Fibroblast of lung (primary cell): ENCODE results near the gene ATP10A. TPM values are rescaled to one million over a fixed set of nuclear protein-coding genes. Genes with fewer than 3 reads are reported as not detected.

Experiments used
- DNase-seq, 2 donors: peaks; one replicate each; pipeline versions ENCODE4 v3.0.0 to v3.0.0-alpha.2; 2010; ENCODE audit warnings: low read depth in 2 of 2
- H2AFZ ChIP-seq: 2 replicates; pipeline ENCODE4 v1.5.1; 2012; ENCODE audit warnings: low read length, control low read depth, inconsistent platforms
- H3K27ac ChIP-seq: 2 replicates; pipeline ENCODE4 v1.5.1; 2011; ENCODE audit warnings: low read length, control low read depth; ENCODE audit not compliant: insufficient read depth
- H3K27me3 ChIP-seq: 2 replicates; pipeline ENCODE4 v1.5.1; 2011; ENCODE audit warnings: mild to moderate bottlenecking, low read length; ENCODE audit not compliant: control insufficient read depth, insufficient read depth
- H3K36me3 ChIP-seq: 2 replicates; pipeline ENCODE4 v1.5.1; 2011; ENCODE audit warnings: low read length; ENCODE audit not compliant: control insufficient read depth, insufficient read depth
- H3K4me1 ChIP-seq: 2 replicates; pipeline ENCODE4 v1.5.1; 2011; ENCODE audit warnings: low read length; ENCODE audit not compliant: control insufficient read depth, insufficient read depth; ENCODE audit errors: extremely low read depth
- H3K4me2 ChIP-seq: 2 replicates; pipeline ENCODE4 v1.5.1; 2011; ENCODE audit warnings: low read length, control low read depth; ENCODE audit not compliant: insufficient read depth; ENCODE audit errors: extremely low read depth
- H3K4me3 ChIP-seq, 4 experiments: fragments of 200-600 bp in 1 of 4; sonication (generic) in 1 of 4; replicated peaks in 1 of 4; 2 replicates each; pipeline ENCODE4 v1.5.1; 2011 to 2016; ENCODE audit warnings: low read length in 4 of 4, low read depth in 3 of 4, mild to moderate bottlenecking in 3 of 4, control low read depth in 2 of 4, inconsistent platforms in 1 of 4, mixed read lengths in 1 of 4; ENCODE audit not compliant: insufficient read depth in 1 of 4; ENCODE audit errors: control extremely low read depth in 1 of 4
- H3K79me2 ChIP-seq: 2 replicates; pipeline ENCODE4 v1.5.1; 2012; ENCODE audit warnings: mild to moderate bottlenecking, low read length, inconsistent platforms; ENCODE audit not compliant: control insufficient read depth, insufficient read depth
- H3K9ac ChIP-seq: 2 replicates; pipeline ENCODE4 v1.5.1; 2011; ENCODE audit warnings: mild to moderate bottlenecking, low read length, control low read depth; ENCODE audit not compliant: insufficient read depth
- H3K9me3 ChIP-seq: 2 replicates; pipeline ENCODE4 v1.5.1; 2012; ENCODE audit warnings: low read depth, low read length; ENCODE audit not compliant: control insufficient read depth, insufficient read depth
- H4K20me1 ChIP-seq: 2 replicates; pipeline ENCODE4 v1.5.1; 2011; ENCODE audit warnings: low read length; ENCODE audit not compliant: control insufficient read depth, insufficient read depth; ENCODE audit errors: extremely low read depth
- CTCF ChIP-seq, 2 donors: IDR thresholded peaks in 1 of 2; conservative IDR thresholded peaks in 1 of 2; 1 replicate in 1 of 2; 2 replicates in 1 of 2; pipeline ENCODE4 v1.5.1; 2011 to 2012; ENCODE audit warnings: low read length in 2 of 2, control low read depth in 1 of 2, inconsistent platforms in 1 of 2, low read depth in 1 of 2, mild to moderate bottlenecking in 1 of 2
- EZH2 ChIP-seq: IDR thresholded peaks from 2 replicates; pipeline ENCODE4 v1.5.1; 2012; ENCODE audit warnings: low read length, control low read depth, mild to moderate bottlenecking; ENCODE audit errors: missing control alignments
- polyA plus RNA-seq, 2 donors: library from polyadenylated mRNA; depleted of rRNA in 1 of 2; stranded (reverse) in 1 of 2; unstranded in 1 of 2; fragments of >200 nt; gene quantifications; 2 replicates each; pipeline ENCODE4 v1.2.1, GENCODE V29; 2011 to 2012; ENCODE audit warnings: missing spikeins in 1 of 2
- total RNA-seq: library from RNA; depleted of rRNA; stranded (reverse); fragments of >200 nt; gene quantifications from 2 replicates; pipeline ENCODE4 v1.2.1, GENCODE V29; 2014

Gene ATP10A
- total and polyA plus RNA-seq, 2 donors (not counting 1 experiment from before 2014, with no cell fraction given), result 12.7 to 13.8 TPM

GRCh38 chr15:25708391-25708790 lies 154.7 kb downstream of the ATP10A start:
- Histone ChIP-seq H2AFZ (no peak overlapping the region), H3K4me2 (no peak overlapping the region), H3K9ac (no peak overlapping the region), H3K36me3 (peaks cover 1% of the 10 kb centered on the region), H3K4me1 (no peaks in the 10 kb centered on the region), H4K20me1 (no peaks in the 10 kb centered on the region), H3K27ac (no peak overlapping the region), H3K79me2 (no peaks in the 10 kb centered on the region), H3K9me3 (no peaks in the 10 kb centered on the region), H3K4me3 (no peak overlapping the region), H3K27me3 (no peaks in the 10 kb centered on the region)
- no peak for DNase-seq
- TF ChIP-seq EZH2, result no peak
- no peak for TF ChIP-seq CTCF (conservative IDR thresholded peaks at IDR 0.05 in 1 of 2, IDR thresholded peaks at IDR 0.05 in 1 of 2; ENCODE audit: low read depth in 1 of 2, low read length in 2 of 2)

- Histone ChIP-seq H3K27ac (no peak overlapping the region), H3K4me1 (no peaks in the 10 kb centered on the region), H3K9ac (no peak overlapping the region), H3K36me3 (peaks cover 1% of the 10 kb centered on the region), H2AFZ (no peak overlapping the region), H3K4me2 (no peak overlapping the region), H3K4me3 (no peak overlapping the region), H4K20me1 (no peaks in the 10 kb centered on the region), H3K27me3 (no peaks in the 10 kb centered on the region), H3K9me3 (no peaks in the 10 kb centered on the region), H3K79me2 (no peaks in the 10 kb centered on the region)
- TF ChIP-seq CTCF (conservative IDR thresholded peaks at IDR 0.05 in 1 of 2, IDR thresholded peaks at IDR 0.05 in 1 of 2; ENCODE audit: low read depth in 1 of 2, low read length in 2 of 2), result no peak
- TF ChIP-seq EZH2, result no peak
- no peak for DNase-seq
Observed at GRCh38 chr15:25707656-25708365, 155.3 kb downstream of the ATP10A start.

- Histone ChIP-seq H3K9me3 (no peaks in the 10 kb centered on the region), H3K79me2 (no peaks in the 10 kb centered on the region), H3K36me3 (peaks cover 1% of the 10 kb centered on the region), H3K4me1 (no peaks in the 10 kb centered on the region), H4K20me1 (no peaks in the 10 kb centered on the region), H3K9ac (no peak overlapping the region), H2AFZ (no peak overlapping the region), H3K27ac (no peak overlapping the region), H3K27me3 (no peaks in the 10 kb centered on the region), H3K4me2 (no peak overlapping the region), H3K4me3 (no peak overlapping the region)
- TF ChIP-seq CTCF (conservative IDR thresholded peaks at IDR 0.05 in 1 of 2, IDR thresholded peaks at IDR 0.05 in 1 of 2; ENCODE audit: low read depth in 1 of 2, low read length in 2 of 2) (no peak), EZH2 (no peak)
- no peak for DNase-seq
Observed at GRCh38 chr15:25706176-25706955, 156.8 kb downstream of the ATP10A start.
